ENCODE results near the gene NEK6. TPM values are rescaled to one million over a fixed set of nuclear protein-coding genes. Genes with fewer than 3 reads are reported as not detected.

NEK6 gene
- total and polyA plus RNA-seq, 9 of the 15 experiments (the other 6 are each of a cell fraction or from before 2014, with no cell fraction given), result 3.1 to 19.0 (median 8.4) TPM

DNA sequence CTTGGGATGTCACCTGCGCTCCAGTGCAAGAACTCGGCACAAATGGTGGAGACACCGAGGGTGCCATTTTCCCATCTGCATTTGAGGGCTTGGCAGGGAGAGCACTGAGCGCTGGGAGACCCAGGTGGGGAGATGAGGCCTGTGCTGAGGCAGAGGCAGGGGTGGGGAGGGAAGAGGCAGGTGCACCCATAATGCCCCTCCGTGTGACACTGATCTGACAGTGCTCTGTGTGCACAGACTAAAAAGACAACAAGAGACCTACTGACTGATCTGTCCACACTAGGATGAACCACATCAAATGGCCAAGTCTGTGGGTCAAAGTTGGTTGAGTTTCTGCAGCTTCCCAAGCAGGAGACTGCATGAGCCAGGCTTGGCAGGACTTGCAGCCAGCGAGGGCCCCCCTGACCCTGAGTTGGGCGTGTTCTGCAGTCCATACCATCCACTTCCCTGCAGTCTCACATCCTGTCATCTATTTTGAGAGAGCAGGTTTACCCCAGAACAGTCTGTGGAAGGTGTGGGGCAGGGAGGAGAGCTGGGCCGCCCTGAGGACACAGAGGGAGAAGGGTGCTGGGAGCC lies 41.9 kb downstream of the NEK6 start (continued):
- no peak for TF ChIP-seq FOSL1 (tag; conservative IDR thresholded peaks at IDR 0.05)

DNA sequence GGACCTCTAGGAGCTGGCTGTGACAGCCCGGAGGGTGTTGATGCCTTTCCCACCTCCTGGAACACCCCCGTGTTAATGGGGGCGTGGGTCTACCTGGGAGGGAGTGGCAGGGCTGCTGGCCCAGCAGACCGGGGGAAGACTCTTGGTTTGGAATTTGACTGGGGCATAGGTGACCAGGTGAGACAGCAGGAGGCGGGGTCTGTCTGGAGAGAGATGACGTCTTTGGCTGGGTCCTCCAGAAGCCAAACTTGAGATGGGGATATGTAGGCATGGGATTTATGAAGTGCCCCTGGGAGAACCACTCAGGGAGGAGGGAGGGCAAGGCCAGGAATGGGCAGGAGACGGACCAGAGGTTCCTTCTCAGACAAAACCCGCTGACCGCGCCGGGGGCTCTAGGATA lies 42.6 kb downstream of the NEK6 start:
- H3K79me2 ChIP-seq (ENCODE audit: control insufficient read depth, insufficient read depth, low read length), result no peaks in the 10 kb centered on the region
- FAIRE-seq (no peak), ATAC-seq (no peak), DNase-seq (ENCODE audit: extremely low read depth in 1 of 4, low spot score in 3 of 4) (no peak)
- H4K20me1 ChIP-seq (replicated peaks; ENCODE audit: control insufficient read depth, insufficient read depth, low read length), result peaks cover 46% of the 10 kb centered on the region
- POLR2A ChIA-PET, result interaction anchor here (0.9 kb wide), 1 partner anchor 53 kb away, joined by 3 read pairs; no protein-coding TSS in a partner anchor
- no peaks in the 10 kb centered on the region for H3K9me3 ChIP-seq (replicated peaks; ENCODE audit: control insufficient read depth, insufficient read depth, low read depth, low read length)
- H3K4me2 ChIP-seq (ENCODE audit: insufficient read depth, low read length), result no peak overlapping the region
- H3K9me1 ChIP-seq (ENCODE audit: control insufficient read depth, insufficient read depth, low read length), result no peaks in the 10 kb centered on the region
- H3K27ac ChIP-seq (ENCODE audit: extremely low read depth, low read depth, low read length), result no peak overlapping the region
- CTCF ChIA-PET (ENCODE audit: low intra/inter-chr PET ratio), result no interaction called here
- no peak overlapping the region for H3K4me3 ChIP-seq
- peaks cover 0 to 6% of the 10 kb centered on the region in 2 experiments; a peak in 2 of 5 replicates for H3K4me1 ChIP-seq (replicated peaks in 1 of 2; ENCODE audit: control insufficient read depth in 2 of 2, insufficient read depth in 2 of 2, low read length in 2 of 2)
- in situ Hi-C loops (cut with MboI), result loop anchor here (25.0 kb wide), 1 partner anchor 763 kb away; no protein-coding TSS in a partner anchor
- H3K36me3 ChIP-seq (ENCODE audit: control insufficient read depth, insufficient read depth, low read length), result no peaks in the 10 kb centered on the region
- no peak overlapping the region for H2AFZ ChIP-seq (ENCODE audit: low read depth, low read length)
- no peak overlapping the region for H3K9ac ChIP-seq (ENCODE audit: insufficient read depth in 1 of 2, low read depth in 2 of 2, low read length in 2 of 2)
- intact Hi-C loops (cut with micrococcal nuclease), result no loop called here
- 50% methylated on average over 11 of the region's 11 CpGs for WGBS (ENCODE audit: insufficient coverage, low coverage, missing lambda C conversion rate)
- H3K27me3 ChIP-seq (ENCODE audit: control insufficient read depth in 2 of 2, insufficient read depth in 2 of 2, low read length in 2 of 2), result no peaks in the 10 kb centered on the region; a peak in 1 of 5 replicates
- no TSS peak for BruUV-seq (replicated peaks)
- TF ChIP-seq, protein P1, sequence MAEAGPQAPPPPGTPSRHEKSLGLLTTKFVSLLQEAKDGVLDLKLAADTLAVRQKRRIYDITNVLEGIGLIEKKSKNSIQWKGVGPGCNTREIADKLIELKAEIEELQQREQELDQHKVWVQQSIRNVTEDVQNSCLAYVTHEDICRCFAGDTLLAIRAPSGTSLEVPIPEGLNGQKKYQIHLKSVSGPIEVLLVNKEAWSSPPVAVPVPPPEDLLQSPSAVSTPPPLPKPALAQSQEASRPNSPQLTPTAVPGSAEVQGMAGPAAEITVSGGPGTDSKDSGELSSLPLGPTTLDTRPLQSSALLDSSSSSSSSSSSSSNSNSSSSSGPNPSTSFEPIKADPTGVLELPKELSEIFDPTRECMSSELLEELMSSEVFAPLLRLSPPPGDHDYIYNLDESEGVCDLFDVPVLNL (CRISPR knock-in tag; IDR thresholded peaks at IDR 0.05; ENCODE audit: low read depth), result no peak
- TF ChIP-seq CBX3 (IDR thresholded peaks at IDR 0.05; ENCODE audit: borderline replicate concordance in 1 of 2, low read length in 2 of 2) (no peak), SUPT5H (IDR thresholded peaks at IDR 0.05) (no peak), ZNF140 (CRISPR knock-in tag; IDR thresholded peaks at IDR 0.05) (no peak), CTBP1 (IDR thresholded peaks at IDR 0.05; ENCODE audit: borderline replicate concordance) (no peak), NBN (IDR thresholded peaks at IDR 0.05; ENCODE audit: low read depth) (no peak), SREBF1 (IDR thresholded peaks at IDR 0.05; ENCODE audit: borderline replicate concordance, low read depth, low read length) (no peak), NR2F6 (CRISPR knock-in tag; IDR thresholded peaks at IDR 0.05) (no peak), NRF1 (conservative IDR thresholded peaks at IDR 0.05 in 1 of 2, IDR thresholded peaks at IDR 0.05 in 1 of 2) (no peak), STAT5B (CRISPR knock-in tag; IDR thresholded peaks at IDR 0.05) (no peak), RFX5 (IDR thresholded peaks at IDR 0.05; ENCODE audit: low read depth, low read length) (no peak)
- TF ChIP-seq, protein P2, sequence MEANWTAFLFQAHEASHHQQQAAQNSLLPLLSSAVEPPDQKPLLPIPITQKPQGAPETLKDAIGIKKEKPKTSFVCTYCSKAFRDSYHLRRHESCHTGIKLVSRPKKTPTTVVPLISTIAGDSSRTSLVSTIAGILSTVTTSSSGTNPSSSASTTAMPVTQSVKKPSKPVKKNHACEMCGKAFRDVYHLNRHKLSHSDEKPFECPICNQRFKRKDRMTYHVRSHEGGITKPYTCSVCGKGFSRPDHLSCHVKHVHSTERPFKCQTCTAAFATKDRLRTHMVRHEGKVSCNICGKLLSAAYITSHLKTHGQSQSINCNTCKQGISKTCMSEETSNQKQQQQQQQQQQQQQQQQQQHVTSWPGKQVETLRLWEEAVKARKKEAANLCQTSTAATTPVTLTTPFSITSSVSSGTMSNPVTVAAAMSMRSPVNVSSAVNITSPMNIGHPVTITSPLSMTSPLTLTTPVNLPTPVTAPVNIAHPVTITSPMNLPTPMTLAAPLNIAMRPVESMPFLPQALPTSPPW (CRISPR knock-in tag; IDR thresholded peaks at IDR 0.05), result no peak

All from K562 (cell line).